SK-N-SH treated with all-trans-retinoic acid at 6 μM for 48 hours (cell line): ENCODE data around the gene AIRE.
A peak's percentile ranks its signal among the peaks of the same experiment; 100 is the strongest.

Experiments used
- ATAC-seq: fragments of 200-7000 bp; cut with Tn5 transposase; 3 replicates; pipeline ENCODE4 v1.9.1; 2020; ENCODE audit warnings: mild to moderate bottlenecking, moderate library complexity
- ARNTL ChIP-seq: fragments of 450-650 bp; formaldehyde crosslinking; IDR thresholded peaks from 2 replicates; pipeline ENCODE4 v1.5.0; 2020; ENCODE audit warnings: low read depth, mild to moderate bottlenecking, moderate library complexity, borderline replicate concordance
- BACH2 ChIP-seq: fragments of 250-450 bp; sonication (Bioruptor Pico); IDR thresholded peaks from 2 replicates; pipeline ENCODE4 v1.9.0; 2021; ENCODE audit warnings: mild to moderate bottlenecking, borderline replicate concordance
- CREB5 ChIP-seq: fragments of 250-450 bp; sonication (Bioruptor Pico); IDR thresholded peaks from 2 replicates; pipeline ENCODE4 v1.5.1; 2020; ENCODE audit warnings: low read depth, mild to moderate bottlenecking, moderate library complexity
- CSDC2 ChIP-seq: fragments of 250-450 bp; sonication (Bioruptor Pico); IDR thresholded peaks from 2 replicates; pipeline ENCODE4 v1.5.0; 2020; ENCODE audit warnings: mild to moderate bottlenecking, moderate library complexity
- CSRNP3 ChIP-seq: fragments of 250-450 bp; sonication (Bioruptor Pico); IDR thresholded peaks from 2 replicates; pipeline ENCODE4 v1.5.1; 2021; ENCODE audit warnings: mild to moderate bottlenecking, moderate library complexity
- ESRRG ChIP-seq: fragments of 250-450 bp; sonication (Bioruptor Pico); IDR thresholded peaks from 2 replicates; pipeline ENCODE4 v1.6.1; 2021; ENCODE audit warnings: mild to moderate bottlenecking
- GLIS3 ChIP-seq: fragments of 250-450 bp; sonication (Bioruptor Pico); IDR thresholded peaks from 2 replicates; pipeline ENCODE4 v1.5.0; 2020; ENCODE audit warnings: mild to moderate bottlenecking, moderate library complexity
- ISL1 ChIP-seq: fragments of 250-450 bp; sonication (Bioruptor Pico); IDR thresholded peaks from 2 replicates; pipeline ENCODE4 v2.1.2; 2022; ENCODE audit warnings: mild to moderate bottlenecking, moderate library complexity
- OSR1 ChIP-seq: fragments of 250-450 bp; sonication (Bioruptor Pico); IDR thresholded peaks from 2 replicates; pipeline ENCODE4 v1.8.0; 2022; ENCODE audit warnings: moderate library complexity, mild to moderate bottlenecking, inconsistent platforms
- PATZ1 ChIP-seq: fragments of 250-450 bp; sonication (Bioruptor Pico); IDR thresholded peaks from 2 replicates; pipeline ENCODE4 v1.8.0; 2020; ENCODE audit warnings: mild to moderate bottlenecking, moderate library complexity, borderline replicate concordance
- POU6F1 ChIP-seq: fragments of 250-450 bp; sonication (Bioruptor Pico); IDR thresholded peaks from 2 replicates; pipeline ENCODE4 v1.8.0; 2021; ENCODE audit warnings: low read depth, mild to moderate bottlenecking, moderate library complexity, borderline replicate concordance
- RARB ChIP-seq: fragments of 250-450 bp; sonication (Bioruptor Pico); IDR thresholded peaks from 2 replicates; pipeline ENCODE4 v1.8.0; 2021; ENCODE audit warnings: mild to moderate bottlenecking, moderate library complexity
- SNAI2 ChIP-seq: fragments of 250-450 bp; sonication (Bioruptor Pico); IDR thresholded peaks from 2 replicates; pipeline ENCODE4 v1.5.0; 2020; ENCODE audit warnings: mild to moderate bottlenecking, moderate library complexity
- TCF4 ChIP-seq: fragments of 250-450 bp; sonication (Bioruptor Pico); IDR thresholded peaks from 2 replicates; pipeline ENCODE4 v1.8.0; 2021; ENCODE audit warnings: mild to moderate bottlenecking, moderate library complexity, borderline replicate concordance
- TSHZ2 ChIP-seq: fragments of 250-450 bp; sonication (Bioruptor Pico); IDR thresholded peaks from 2 replicates; pipeline ENCODE4 v1.5.0; 2020; ENCODE audit warnings: mild to moderate bottlenecking, moderate library complexity
- ZFP3 ChIP-seq: fragments of 250-450 bp; sonication (Bioruptor Pico); IDR thresholded peaks from 2 replicates; pipeline ENCODE4 v1.5.0; 2020; ENCODE audit warnings: mild to moderate bottlenecking, moderate library complexity
- ZFP30 ChIP-seq: fragments of 450-650 bp; formaldehyde crosslinking; IDR thresholded peaks from 2 replicates; pipeline ENCODE4 v1.5.0; 2022; ENCODE audit warnings: mild to moderate bottlenecking, moderate library complexity
- ZNF565 ChIP-seq: fragments of 450-650 bp; formaldehyde crosslinking; conservative IDR thresholded peaks from 2 replicates; pipeline ENCODE4 v1.5.0; 2020; ENCODE audit warnings: low read depth, mild to moderate bottlenecking, moderate library complexity
- ZNF70 ChIP-seq: fragments of 450-650 bp; formaldehyde crosslinking; IDR thresholded peaks from 2 replicates; pipeline ENCODE4 v1.5.0; 2020; ENCODE audit warnings: mild to moderate bottlenecking, moderate library complexity

AIRE gene

GRCh38 chr21:44304877-44305293 lies 19.2 kb downstream of the AIRE start:
- ATAC-seq: peak; percentile 79
- TF ChIP-seq RARB (no peak), PATZ1 (no peak), CREB5 (CRISPR knock-in tag) (no peak), ZNF70 (CRISPR knock-in tag) (no peak), ZFP30 (CRISPR knock-in tag) (no peak), CSRNP3 (CRISPR knock-in tag) (no peak), ISL1 (no peak), TCF4 (no peak)
- TF ChIP-seq, all 23 proteins: peak for 0

GRCh38 chr21:44305691-44306090 lies 20.0 kb downstream of the AIRE start:
- no peak for TF ChIP-seq ZNF70 (CRISPR knock-in tag)
- no peak for TF ChIP-seq SNAI2 (CRISPR knock-in tag)
- TF ChIP-seq POU6F1 (CRISPR knock-in tag): no peak
- TF ChIP-seq OSR1 (CRISPR knock-in tag): no peak
- TF ChIP-seq TCF4: no peak
- no peak for TF ChIP-seq CSDC2
- no peak for TF ChIP-seq ZFP3 (CRISPR knock-in tag)
- TF ChIP-seq CREB5 (CRISPR knock-in tag): no peak
- no peak for TF ChIP-seq ZNF565 (CRISPR knock-in tag)
- no peak for TF ChIP-seq TSHZ2 (CRISPR knock-in tag)
- no peak for TF ChIP-seq RARB
- TF ChIP-seq GLIS3 (CRISPR knock-in tag): no peak
- no peak for TF ChIP-seq PATZ1
- no peak for TF ChIP-seq ESRRG (CRISPR knock-in tag)
- TF ChIP-seq BACH2 (CRISPR knock-in tag): no peak
- no peak for TF ChIP-seq ARNTL (CRISPR knock-in tag)
- TF ChIP-seq, all 23 proteins: peak for 0
- ATAC-seq: no peak
